OCI-LY7 (cell line): ENCODE results near the gene JDP2.

Experiments used
- EZH2phosphoT487 ChIP-seq: fragments of 200-600 bp; sonication (generic); IDR thresholded peaks from 2 replicates; pipeline ENCODE4 v1.6.1; 2018; ENCODE audit warnings: low read depth, borderline replicate concordance, mild to moderate bottlenecking, mixed run types, antibody characterized with exemption, low read length, moderate library complexity, mixed read lengths
- TF ChIP-seq, protein P1 (sequence below): fragments of 200-600 bp; sonication (generic); conservative IDR thresholded peaks from 2 replicates; pipeline ENCODE4 v1.5.1; 2014; ENCODE audit warnings: mild to moderate bottlenecking, antibody characterized with exemption, low read length, moderate library complexity, mixed read lengths

DNA sequence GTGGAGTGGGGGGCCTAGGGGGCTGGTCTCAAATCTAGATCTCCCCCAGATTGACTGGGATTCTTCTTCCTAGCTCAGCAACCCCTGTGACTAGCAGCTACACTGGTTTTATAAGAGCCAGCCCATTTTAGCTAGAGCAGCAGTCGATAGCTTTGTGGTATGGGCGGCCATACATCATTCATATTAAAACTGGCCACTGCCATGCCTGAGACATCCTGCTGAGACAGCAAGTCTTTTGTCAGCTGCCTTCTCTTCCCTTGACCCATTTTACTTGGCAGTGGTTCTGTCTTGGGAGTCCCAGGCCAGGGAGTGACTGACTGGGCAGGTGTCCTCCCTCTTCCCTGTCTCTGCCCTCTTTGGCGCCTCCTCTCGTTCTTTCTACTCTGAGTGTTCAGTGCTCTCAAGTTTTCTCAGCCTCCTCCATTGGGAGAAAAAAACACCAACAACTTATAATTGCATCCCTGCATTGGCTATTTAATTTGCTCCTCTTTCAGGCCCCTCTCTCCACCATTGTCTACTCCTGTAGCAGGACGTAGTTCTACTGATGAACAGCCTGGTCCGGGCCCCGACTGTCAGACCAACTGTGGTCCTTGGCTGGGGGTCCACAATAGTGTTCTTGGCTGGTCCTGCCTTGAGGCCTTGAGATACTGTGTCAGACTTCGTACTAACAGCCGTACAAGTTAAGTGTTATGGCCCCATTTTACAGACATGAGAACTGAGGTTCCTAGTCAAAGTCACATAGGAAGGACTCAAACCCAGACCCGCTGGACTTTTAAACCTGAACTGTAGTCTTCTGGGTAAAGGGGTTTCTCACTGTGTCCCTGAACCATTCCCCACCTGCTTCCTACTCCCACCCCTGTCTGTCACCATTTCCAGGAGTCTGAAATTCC is 18.3 kb upstream of the JDP2 start:
- TF ChIP-seq, protein P1, sequence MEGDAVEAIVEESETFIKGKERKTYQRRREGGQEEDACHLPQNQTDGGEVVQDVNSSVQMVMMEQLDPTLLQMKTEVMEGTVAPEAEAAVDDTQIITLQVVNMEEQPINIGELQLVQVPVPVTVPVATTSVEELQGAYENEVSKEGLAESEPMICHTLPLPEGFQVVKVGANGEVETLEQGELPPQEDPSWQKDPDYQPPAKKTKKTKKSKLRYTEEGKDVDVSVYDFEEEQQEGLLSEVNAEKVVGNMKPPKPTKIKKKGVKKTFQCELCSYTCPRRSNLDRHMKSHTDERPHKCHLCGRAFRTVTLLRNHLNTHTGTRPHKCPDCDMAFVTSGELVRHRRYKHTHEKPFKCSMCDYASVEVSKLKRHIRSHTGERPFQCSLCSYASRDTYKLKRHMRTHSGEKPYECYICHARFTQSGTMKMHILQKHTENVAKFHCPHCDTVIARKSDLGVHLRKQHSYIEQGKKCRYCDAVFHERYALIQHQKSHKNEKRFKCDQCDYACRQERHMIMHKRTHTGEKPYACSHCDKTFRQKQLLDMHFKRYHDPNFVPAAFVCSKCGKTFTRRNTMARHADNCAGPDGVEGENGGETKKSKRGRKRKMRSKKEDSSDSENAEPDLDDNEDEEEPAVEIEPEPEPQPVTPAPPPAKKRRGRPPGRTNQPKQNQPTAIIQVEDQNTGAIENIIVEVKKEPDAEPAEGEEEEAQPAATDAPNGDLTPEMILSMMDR, result no peak
- no peak for TF ChIP-seq EZH2phosphoT487
